Right hindlimb (tissue), 1 donor: Measurements from ENCODE around the gene UACA.
"Not testable (repeated sequence)": the region's sequence is repeated elsewhere in the genome, so short reads cannot be mapped to it uniquely, and the experiment has no call there.

ENCODE experiments used
- DNase-seq: peaks from one replicate; pipeline ENCODE4 v3.0.0-alpha.2; 2018

UACA gene

DNA sequence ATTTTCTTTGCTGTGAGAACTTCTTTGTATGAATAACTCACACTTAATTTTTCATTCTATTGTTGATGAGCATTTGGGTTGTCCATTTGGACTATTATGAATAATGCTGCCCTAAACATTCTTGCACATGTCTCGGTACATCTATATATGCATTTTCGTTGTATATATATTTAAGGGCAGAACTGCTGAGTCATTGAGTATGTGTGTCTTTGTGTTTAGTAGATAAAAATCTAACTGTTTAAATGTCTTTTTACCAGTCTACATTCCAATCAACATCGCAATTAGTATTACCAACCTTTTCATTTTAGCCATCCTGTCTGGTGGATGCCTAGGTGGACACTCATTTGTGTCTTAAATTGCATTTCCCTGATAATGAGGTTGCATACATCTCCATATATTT, 144.4 kb downstream of the UACA start:
- DNase-seq = no peak

DNA sequence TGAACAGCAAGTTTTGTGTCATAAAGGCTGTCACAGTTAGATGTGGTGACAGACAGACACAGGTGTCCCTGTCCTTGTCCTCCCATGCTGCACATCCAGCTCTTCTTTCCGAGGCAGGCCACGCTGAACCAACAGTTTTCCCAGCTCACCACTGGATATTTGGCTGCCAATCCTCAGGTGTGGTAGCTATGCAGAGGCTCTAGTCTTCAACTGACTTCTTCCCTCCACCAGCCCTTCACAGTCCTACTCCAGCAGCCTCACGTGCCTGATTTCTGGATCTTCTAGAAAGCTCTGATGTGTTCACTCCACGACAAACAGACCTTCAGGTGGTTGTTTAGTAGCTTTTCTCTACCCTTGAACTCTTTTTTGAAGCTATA, 145.5 kb downstream of the UACA start:
- no peak for DNase-seq

- no peak for DNase-seq
These were observed 146.1 kb downstream of the UACA start for GRCh38 chr15:70617076-70617910.

GRCh38 chr15:70616311-70616756, 147.0 kb downstream of the UACA start:
- not testable (repeated sequence) for DNase-seq

GRCh38 chr15:70615435-70616310, 147.7 kb downstream of the UACA start:
- no peak for DNase-seq

- no peak for DNase-seq
These were observed 149.1 kb downstream of the UACA start for GRCh38 chr15:70614221-70614620.

DNA sequence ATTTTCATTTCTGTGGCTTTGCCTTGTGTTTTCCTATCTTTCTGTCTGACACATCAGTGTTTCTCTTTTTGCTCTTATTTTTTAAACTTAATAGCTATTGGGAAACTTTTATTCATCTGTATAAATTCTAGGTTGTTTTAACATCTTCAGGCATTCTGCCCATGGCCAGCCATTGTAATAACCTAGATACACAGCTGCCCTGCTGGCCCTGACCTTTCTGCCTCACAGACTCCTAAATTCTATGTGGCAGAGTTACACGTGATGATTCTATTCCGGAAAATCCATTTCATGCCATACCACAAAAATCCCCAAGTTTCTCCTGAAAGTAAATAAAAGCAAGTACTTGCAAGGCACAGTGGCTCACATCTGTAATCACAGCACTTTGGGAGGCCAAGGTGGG, 150.1 kb downstream of the UACA start:
- DNase-seq = no peak

DNA sequence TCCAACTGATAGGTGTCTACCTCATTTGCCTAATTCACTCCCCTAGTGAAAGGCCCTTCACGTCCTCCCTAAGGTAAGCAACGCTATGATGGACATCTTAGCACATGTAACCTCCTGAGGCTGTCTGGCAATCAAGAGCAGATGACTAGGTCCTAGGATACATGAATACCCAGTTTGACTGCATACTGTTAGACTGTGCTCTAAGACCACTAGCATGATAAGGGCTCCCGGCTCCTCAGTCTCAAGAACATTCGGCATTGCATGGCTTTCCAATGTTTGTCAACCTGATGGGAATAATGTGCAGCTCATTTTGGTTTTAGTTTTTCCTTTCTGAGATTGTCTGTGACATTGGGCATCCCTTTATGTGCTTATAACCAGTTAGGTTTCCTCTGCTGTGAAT, 152.1 kb downstream of the UACA start:
- DNase-seq = no peak

GRCh38 chr15:70610541-70610940, 152.8 kb downstream of the UACA start:
- DNase-seq = no peak

DNA sequence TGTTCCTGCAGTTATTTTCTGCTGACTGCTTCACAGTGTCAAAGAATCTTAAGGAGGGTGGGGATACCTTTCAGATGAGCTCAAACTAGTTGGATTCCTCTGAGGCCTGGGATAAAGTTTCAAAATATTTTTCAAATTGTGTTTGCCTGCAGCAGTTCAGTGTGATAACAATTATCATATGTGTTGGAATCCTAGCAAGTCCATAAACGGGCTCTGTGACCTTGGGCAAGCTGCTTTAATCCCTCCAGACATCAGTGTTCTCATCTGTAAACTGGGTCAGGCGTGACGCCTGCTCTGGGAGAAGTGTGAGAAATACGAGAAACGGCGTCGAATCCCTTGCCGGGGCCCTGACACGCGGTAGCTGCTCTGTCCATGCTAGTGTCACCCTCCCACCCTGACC, 153.5 kb downstream of the UACA start:
- DNase-seq = no peak

GRCh38 chr15:70608144-70608543, 155.2 kb downstream of the UACA start:
- peak; percentile 78 for DNase-seq

DNA sequence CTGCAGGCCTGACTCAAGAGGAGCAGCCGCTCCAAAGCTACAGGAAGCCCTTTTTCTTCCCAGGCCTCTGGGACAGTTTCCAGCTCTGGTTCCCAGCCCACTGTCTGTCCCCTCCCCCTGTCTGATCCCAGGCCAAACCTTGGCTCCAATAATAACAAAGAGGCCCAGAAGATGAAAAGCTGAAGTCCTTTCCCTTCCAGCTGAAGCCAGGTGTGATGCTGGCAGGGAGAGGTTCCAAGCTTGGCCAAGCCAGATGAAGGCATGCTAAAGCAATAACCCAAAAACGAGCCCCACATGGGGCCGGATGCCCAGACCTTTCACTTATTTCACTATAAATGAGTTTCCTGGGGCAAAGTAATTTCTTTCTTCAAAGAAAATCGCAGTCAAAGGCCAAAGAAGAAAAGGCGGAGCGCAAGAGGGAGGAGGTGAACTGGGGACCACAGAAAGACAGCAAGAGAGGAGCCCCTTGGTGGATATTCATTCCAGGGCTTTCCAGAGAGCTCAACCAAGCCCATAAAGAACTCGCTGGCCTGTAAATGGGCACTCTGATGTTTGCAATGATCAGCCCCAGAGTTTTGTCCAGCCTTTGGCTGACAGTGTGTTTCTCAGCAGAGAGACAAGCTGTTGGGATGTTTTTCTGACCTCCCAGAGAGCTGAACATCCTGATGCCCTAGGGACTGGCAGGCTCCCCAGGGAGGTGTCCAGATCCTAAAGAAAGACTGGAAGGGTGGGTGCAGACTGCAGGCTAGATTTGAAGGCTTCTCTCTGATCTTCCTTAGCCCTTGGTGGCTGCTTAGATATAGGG, 157.6 kb downstream of the UACA start:
- DNase-seq = peak; percentile 96

DNA sequence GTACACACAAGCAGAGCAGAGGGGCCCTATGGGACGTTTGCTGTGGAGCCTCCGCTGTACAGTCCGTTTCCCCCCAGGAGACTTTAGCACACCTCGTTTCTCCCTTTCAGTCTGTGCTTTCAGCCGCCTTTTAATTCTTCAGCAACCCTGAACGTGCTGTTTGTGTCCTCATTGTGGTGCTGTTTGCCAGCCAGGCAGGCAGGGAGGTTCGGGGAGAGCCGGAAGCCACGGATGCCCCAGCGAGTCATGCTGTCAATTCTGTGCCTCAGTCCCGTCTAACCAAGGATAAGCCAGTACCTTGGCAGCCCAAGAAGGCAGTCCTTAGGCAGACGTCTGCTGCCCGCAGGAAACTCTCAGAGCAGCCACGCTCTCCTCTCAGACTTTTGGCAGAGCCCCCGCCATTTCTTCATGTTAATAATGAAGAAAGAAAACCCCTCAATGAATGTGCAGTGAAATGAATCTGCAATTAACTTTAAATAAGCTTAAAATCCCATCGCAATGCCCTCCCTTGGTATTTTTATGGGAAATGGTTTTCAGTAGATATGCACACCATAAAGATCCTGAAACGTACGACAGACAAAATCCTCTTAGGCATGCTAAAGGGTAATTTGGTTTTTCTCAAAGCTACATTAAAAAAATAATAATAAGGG, 158.6 kb downstream of the UACA start:
- DNase-seq = no peak
